NCI-H1105 (cell line): Measurements from ENCODE around the gene TOP3A.
A peak's percentile ranks its signal among the peaks of the same experiment; 100 is the strongest.

ENCODE experiments used
- DNase-seq: peaks from one replicate; lab custom pipeline; 2025; lab: John Stamatoyannopoulos, UW

The TOP3A gene

DNA sequence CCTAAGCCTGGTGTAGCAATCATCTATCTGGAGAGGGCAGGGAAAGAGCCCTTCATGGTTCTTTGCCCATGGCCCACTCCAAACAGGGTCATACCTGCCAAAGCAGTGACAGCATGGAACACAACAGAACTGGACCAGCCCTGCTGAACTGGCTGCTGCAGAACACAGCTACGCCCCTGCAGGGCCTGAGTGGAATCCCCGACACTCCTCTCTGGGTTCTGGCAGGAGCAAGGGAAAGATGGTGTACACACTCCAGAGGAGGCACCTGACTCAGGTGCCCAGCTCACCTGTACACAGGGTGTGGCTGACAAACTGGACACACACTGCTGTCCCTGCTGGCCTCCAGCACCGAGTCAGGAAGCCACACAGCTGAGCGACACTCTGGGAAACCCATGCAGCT, 34.5 kb downstream of the TOP3A start:
- no peak for DNase-seq

DNA sequence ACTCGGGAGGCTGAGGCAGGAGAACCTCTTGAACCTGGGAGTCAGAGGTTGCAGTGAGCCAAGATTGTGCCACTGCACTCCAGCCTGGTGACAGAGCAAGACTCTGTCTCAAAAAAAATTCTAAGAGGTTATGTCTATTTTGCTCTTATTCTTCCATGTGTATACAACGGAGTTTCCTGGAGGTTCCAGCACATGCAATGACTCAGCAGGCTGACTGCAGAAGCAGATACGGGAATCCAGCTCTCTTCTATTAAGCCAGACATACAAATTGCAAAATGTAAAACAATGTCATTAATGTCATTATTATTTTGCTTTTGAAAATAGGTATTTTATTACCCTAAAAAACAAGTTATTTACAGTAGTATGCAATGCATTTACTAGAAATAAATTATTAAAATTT, 35.9 kb downstream of the TOP3A start:
- DNase-seq = no peak

GRCh38 chr17:18277076-18277475, 37.7 kb downstream of the TOP3A start:
- no peak for DNase-seq

DNA sequence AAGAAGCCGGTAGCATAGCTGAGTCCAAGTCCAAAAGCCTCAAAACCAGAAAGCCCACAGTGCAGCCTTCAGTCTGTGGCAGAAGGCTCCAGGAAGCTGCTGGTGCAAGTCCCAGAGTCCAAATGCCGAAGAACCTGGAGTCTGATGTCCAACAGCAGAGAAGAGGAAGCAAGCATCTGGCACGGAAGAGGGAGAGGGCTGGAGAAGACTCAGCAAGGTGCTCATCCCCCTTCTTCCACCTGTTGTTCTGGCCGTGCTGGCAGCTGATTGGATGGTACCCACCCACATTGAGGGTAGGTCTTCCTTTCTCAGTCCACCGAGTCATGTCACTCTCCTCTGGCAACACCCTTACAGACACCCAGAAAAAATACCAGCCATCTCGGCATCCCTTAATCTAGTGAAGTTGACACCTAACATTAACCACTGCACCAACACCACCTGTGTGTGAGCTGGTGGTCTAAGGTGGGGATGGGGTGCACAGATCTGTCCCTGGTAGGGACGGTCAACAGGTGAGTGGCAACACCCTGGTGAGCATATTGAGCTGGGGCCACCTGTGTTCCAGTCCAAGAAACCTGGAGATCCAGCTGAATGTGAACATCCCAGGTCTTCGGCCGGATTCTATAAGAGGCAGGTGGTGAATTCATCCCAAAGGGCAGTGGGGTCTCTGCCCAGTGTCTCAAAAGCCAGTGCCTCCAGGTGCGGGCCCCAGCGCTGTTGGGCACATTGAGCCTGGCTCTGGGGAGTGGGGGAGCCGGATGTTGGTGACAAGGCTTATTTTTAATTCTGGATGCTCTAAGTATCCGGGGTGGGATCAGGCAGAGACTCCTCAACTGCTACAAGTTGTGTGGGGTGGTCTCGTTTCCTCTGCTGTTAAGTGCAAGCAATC, 44.5 kb downstream of the TOP3A start:
- no peak for DNase-seq

GRCh38 chr17:18267927-18268711, 46.7 kb downstream of the TOP3A start:
- DNase-seq = no peak

GRCh38 chr17:18267366-18267765, 47.4 kb downstream of the TOP3A start:
- no peak for DNase-seq

GRCh38 chr17:18263885-18264682, 50.7 kb downstream of the TOP3A start:
- DNase-seq = no peak

GRCh38 chr17:18262641-18263040, 52.2 kb downstream of the TOP3A start:
- DNase-seq = no peak

- DNase-seq = no peak
Measured at GRCh38 chr17:18262111-18262510, 52.7 kb downstream of the TOP3A start.

- no peak for DNase-seq
Measured at GRCh38 chr17:18261659-18262058, 53.1 kb downstream of the TOP3A start.

DNA sequence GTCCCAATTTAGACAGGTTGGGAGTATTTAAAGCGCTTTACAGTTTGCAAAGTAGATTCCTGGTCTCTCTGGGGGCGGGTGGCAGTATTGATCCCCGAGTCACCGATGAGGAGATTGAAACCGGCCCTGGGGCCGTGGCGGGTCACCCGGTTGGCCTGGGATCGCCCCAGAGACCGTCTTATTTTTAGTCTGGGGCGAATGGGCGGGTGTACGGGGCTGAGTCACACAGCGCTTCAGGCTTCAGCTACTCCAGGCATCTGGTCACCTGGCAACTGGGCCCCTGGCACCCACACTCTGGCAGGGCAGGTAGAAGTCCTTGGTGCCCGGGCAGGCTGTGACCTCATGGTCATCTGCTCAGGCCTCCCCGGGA, 53.7 kb downstream of the TOP3A start:
- no peak for DNase-seq

DNA sequence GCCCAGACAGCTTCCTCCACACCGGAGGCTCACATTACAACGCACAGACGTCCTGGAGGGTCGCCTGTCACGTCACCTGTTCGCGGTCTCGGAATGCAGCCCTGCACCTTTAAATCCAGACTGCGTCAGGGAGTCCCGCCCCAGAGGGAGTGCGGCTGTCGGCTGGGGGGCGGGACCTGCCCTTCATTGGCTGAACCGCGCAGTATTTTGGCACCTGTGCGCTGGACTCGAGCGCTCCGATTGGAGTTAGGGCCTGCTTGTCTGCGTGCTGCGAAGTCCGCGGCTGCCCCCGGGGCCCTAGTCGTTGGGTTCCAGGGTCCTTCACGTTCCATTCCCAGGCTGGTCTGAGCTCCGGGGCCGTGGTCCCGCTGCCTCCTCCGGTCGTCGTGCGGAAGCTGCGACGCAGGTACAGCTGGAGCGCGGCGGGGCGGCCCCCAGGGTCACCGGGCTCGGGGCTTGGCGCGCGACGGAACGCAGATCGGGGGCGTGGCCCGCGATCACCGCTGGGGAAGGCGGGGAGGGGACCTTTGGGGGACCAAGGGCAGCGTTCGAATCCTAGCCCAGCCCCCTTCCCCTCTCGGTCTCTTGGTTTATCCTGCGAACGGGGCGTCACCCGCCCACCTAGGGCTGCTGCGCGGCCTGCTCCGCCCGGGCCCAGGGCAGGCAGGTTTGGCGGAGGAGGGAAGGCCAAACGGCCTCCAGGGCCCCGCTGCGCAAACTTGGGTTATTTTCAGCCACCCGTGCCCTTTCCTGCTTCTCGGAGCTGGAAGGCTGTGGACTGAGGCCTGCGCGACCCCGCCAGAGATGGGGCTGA, 54.3 kb downstream of the TOP3A start, which contains the start of gene MIEF2:
Gene MIEF2 (plus strand): TSS at position 331 of the 814 bp plus-strand sequence. CDS start 2,059 bp downstream, outside the sequence.
- DNase-seq = peak; percentile 97

DNA sequence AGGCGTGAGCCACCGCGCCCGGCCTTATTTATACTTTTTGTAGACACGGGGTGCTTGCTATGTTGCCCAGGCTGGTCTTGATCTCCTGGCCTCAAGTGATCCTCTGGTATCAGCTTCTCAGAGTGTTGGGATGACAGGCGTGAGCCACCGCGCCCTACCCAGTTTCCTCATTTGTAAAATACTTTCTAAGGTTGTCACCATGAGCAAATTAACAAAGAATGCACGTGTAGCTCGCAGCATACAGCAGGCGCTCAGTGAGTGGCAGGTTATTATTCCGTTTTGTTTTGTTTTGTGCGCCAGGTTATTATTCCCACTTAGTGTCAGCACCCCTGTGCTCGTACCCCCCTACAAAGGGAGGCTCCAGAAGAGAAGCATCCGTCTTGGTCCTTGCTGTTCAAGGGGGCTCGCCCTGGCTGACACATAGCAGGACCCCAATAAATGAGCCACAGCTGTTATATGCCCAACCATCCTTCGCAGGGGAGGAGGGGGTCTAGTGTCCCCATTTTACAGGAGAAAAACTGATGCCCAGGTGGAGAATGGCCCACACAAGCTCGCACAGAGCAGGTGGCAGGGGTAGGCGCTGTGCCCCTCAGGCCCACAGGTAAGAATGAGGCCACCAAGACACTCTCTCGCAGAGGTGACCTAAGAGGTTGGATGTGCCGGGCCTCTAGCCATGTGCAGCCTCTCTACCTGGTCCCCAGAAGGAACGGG, 55.0 kb downstream of the TOP3A start:
- no peak for DNase-seq

DNA sequence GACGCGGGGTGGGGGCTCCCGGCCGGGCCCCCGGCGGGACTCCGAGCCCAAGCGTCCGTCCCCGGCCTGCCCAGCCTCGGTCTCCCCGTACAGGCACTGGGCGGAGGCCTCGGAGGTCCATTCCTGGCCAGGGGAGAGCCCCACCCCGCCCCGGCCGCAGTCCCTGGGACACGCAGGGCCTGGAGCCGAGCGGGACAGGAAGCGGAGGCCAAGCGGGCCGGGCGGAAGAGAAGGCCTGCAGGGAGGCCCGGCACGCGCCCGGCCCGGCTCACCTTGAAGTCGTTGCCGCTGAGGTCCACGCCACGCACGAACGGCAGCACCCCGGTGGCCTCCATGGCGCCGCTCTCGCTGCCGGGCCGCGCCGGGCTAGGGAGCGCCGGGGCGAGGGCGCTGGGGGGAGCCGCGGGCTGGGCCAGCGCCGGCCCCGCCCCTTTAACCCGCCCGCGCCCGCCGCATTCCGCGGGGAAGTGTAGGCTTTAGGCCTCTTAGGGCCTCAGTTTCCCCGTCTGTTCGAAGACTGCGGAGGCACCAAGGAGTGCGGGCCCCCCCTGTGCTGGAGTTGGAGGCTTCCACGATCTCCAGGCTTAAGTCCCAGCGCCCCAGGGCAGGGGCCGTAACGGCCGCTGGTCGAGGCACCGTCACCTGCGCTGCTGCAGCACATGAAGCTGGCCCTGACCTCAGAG, 56.3 kb downstream of the TOP3A start, which contains the start of gene FLII:
Gene FLII (minus strand): TSS at position 383 of the 683 bp plus-strand sequence. CDS start 48 bp downstream, at position 335.
- DNase-seq = peak; percentile 35

DNA sequence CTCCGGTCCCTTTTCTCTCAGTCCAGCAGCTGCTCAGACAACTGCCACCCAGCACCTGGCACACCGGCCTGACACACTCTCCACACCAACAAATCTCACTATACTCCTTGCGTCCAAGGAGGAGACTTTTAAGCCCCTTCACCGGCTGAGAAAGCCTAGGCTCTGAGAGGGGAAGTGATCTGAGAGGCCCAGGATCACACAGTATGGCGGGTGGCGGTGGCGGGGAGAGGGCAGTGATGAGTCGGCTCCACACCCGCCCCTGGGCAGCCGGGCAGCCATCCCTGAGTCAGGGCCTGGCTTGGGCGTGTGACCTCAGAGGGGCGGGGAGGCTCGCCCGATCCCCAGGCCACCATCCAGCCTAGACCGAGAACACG, 56.8 kb downstream of the TOP3A start:
- peak; percentile 40 for DNase-seq

GRCh38 chr17:18257268-18257981, 57.4 kb downstream of the TOP3A start:
- DNase-seq = no peak

DNA sequence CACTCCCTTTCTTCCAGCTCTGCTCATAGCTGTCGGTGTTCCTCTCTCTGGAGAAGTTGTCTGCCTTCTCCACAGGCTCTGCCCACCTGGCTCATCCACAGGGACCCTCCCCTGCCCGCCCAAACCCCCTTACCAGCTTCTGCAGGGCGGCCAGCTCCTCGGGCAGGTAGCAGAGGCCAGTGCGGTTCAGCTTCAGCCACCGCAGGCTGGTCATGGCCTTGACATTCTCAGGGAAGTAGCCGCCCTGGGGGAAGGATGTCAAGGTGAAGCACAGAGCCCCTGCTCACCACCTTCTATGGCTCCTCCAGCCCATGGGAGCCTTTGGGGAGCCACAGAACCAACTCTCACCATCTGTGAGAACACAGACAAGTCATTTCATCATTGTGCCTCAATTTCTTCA, 58.0 kb downstream of the TOP3A start:
- DNase-seq = no peak

DNA sequence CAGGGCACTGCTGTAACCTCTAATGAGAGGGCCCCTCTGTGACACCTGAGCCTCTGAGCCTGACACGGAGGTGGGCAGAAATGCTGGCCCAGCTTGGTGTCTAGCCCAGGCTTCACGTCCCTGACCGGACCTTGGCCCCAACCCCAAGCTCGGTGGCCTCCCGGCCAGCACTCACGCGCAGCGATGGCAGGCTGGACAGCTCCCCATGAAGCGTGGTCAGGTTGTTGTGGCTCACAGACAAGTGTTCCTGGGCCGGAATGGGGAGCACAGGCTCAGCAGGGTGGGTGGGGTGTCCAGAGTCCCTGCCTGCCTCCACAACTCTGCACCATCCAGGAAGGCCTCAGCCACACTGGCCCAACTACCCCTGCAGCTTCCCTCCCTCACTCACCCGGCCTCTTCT, 58.4 kb downstream of the TOP3A start:
- DNase-seq = no peak

DNA sequence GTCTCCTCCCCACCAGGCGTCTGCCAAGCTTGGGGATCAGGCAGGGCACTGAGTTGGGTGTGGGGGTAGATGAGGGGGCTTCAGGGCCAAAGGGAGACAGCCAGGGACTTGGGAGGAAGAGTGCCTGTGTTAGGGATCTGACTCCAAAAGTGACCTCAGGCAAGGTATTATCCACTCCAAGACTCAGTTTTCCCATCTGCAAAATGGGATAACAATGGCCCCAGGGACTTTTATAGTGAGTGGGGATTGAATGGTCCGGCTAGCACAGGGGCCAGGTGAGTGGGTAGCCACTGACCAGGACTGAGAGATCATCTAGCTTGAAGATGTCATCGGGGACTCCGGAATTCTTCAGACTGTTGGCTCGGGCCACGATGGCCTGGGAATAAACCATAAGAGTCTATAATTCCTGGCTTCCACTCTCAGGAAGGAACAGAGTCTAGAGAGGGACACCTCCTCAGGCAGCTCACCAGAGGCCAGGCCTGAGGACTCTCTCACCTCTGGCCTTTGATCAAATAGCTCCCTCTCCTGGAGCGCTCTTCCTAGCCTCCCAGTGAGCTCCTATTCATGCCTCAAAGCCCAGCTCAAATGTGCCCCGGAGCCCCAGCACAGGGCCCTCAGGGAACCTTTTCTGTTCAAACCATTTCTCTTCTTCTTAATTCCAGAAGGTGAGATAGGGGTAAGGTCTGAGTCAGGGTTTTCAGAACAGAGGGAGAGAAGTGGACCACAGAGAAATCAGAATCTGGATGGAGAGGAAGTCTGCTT, 59.7 kb downstream of the TOP3A start:
- DNase-seq = no peak
